ENCODE results near the gene BDNF. TPM values are rescaled to one million over a fixed set of nuclear protein-coding genes. Genes with fewer than 3 reads are reported as not detected.
A peak's percentile ranks its signal among the peaks of the same experiment; 100 is the strongest.

The BDNF gene
- total and polyA plus RNA-seq, 2 donors (not counting 3 experiments of a cell fraction or from before 2014, with no cell fraction given): 3.1 to 3.6 TPM

GRCh38 chr11:27719546-27719925, 19.3 kb upstream of the BDNF start:
- peaks cover 14% of the 10 kb centered on the region for H3K4me1 ChIP-seq (ENCODE audit: control insufficient read depth, extremely low read depth, insufficient read depth, low read length)
- H3K79me2 ChIP-seq (ENCODE audit: control insufficient read depth, insufficient read depth, low read length): no peaks in the 10 kb centered on the region
- H2AFZ ChIP-seq (ENCODE audit: low read depth, low read length): peak overlapping the region; percentile 61
- BruUV-seq (replicated peaks): no TSS peak
- H3K27me3 ChIP-seq (ENCODE audit: control insufficient read depth in 2 of 2, insufficient read depth in 2 of 2, low read length in 2 of 2): peaks cover 49 to 80% of the 10 kb centered on the region in 2 experiments
- H3K36me3 ChIP-seq (ENCODE audit: control insufficient read depth in 2 of 2, extremely low read depth in 1 of 2, insufficient read depth in 2 of 2, low read length in 2 of 2): no peaks in the 10 kb centered on the region
- H3K9ac ChIP-seq (replicated peaks; ENCODE audit: extremely low read depth, insufficient read depth, low read length): no peak overlapping the region
- intact Hi-C loops (cut with micrococcal nuclease) (loop anchor here (2.0 to 5.0 kb wide), 2 partner anchors 19 to 1113 kb away; partner anchors contain the start of gene BDNF), dilution Hi-C loops (cut with MboI; ENCODE audit: extremely low pct_ligation_motif_present, low sequenced_read_pairs) (no loop called here)
- ChIA-PET POLR2A (no interaction called here), CTCF (interaction anchor here (0.7 to 7.0 kb wide), 7 partner anchors 8 to 1624 kb away, joined by 3 to 109 read pairs (median 5); partner anchors contain the start of gene BDNF)
- FAIRE-seq: no peak
- peak overlapping the region; percentile 97 for H3K4me2 ChIP-seq (ENCODE audit: insufficient read depth, low read length)
- no peaks in the 10 kb centered on the region for H3K9me1 ChIP-seq (replicated peaks; ENCODE audit: control insufficient read depth, extremely low read depth, insufficient read depth, low read length)
- TF ChIP-seq JUN (IDR thresholded peaks at IDR 0.05; ENCODE audit: borderline replicate concordance, insufficient read depth, insufficient read length, low read depth): no peak
- TF ChIP-seq FOS (IDR thresholded peaks at IDR 0.05; ENCODE audit: borderline replicate concordance, insufficient read depth, low read length): no peak
- TF ChIP-seq EZH2 (IDR thresholded peaks at IDR 0.05; ENCODE audit: borderline replicate concordance, low read depth, low read length, severe bottlenecking): no peak
- no peak for TF ChIP-seq MYC (IDR thresholded peaks at IDR 0.05; ENCODE audit: low read depth, low read length)
- TF ChIP-seq CTCF (IDR thresholded peaks at IDR 0.05; ENCODE audit: extremely low read depth in 1 of 2, insufficient read depth in 1 of 2, low read depth in 1 of 2, low read length in 2 of 2): no peak
- TF ChIP-seq GATA2 (IDR thresholded peaks at IDR 0.05; ENCODE audit: insufficient read depth, insufficient read length, low read depth, low read length): no peak
- TF ChIP-seq, protein P1, sequence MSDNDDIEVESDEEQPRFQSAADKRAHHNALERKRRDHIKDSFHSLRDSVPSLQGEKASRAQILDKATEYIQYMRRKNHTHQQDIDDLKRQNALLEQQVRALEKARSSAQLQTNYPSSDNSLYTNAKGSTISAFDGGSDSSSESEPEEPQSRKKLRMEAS (IDR thresholded peaks at IDR 0.05; ENCODE audit: insufficient read depth, insufficient read length): no peak
- no peak for TF ChIP-seq POLR2A (IDR thresholded peaks at IDR 0.05; ENCODE audit: low read depth, low read length)
- TF ChIP-seq POLR2AphosphoS5 (IDR thresholded peaks at IDR 0.05; ENCODE audit: insufficient read depth, low read depth, low read length): no peak
- H3K9me3 ChIP-seq (replicated peaks; ENCODE audit: control insufficient read depth, insufficient read depth, low read length): no peaks in the 10 kb centered on the region
- H4K20me1 ChIP-seq (replicated peaks; ENCODE audit: control insufficient read depth, extremely low read depth, insufficient read depth, low read length): no peaks in the 10 kb centered on the region
- no peak for DNase-seq (ENCODE audit: low read depth, low spot score)
- no peak overlapping the region for H3K27ac ChIP-seq (ENCODE audit: insufficient read depth, low read depth, low read length)
- H3K4me3 ChIP-seq (replicated peaks in 1 of 3; ENCODE audit: insufficient read depth in 1 of 3, low read depth in 1 of 3, low read length in 3 of 3): peak overlapping the region; percentile 54 to 79 (median 66)

Measured in endothelial cell of umbilical vein (primary cell).